T follicular helper cell (primary cell): ENCODE measurements around the gene BCAS4.
A peak's percentile ranks its signal among the peaks of the same experiment; 100 is the strongest.
"Not testable (repeated sequence)": the region's sequence is repeated elsewhere in the genome, so short reads cannot be mapped to it uniquely, and the experiment has no call there.

ENCODE experiments used
- DNase-seq: peaks from one replicate; pipeline ENCODE4 v3.0.0-alpha.2; 2020; ENCODE audit warnings: low read depth
- total RNA-seq, 2 experiments: gene quantifications; one replicate each; lab custom pipeline; 2026; lab: John Stamatoyannopoulos, UW

Gene BCAS4, protein sequence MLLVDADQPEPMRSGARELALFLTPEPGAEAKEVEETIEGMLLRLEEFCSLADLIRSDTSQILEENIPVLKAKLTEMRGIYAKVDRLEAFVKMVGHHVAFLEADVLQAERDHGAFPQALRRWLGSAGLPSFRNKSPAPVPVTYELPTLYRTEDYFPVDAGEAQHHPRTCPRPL
- total RNA-seq: 5.6 to 10.2 reads per million in 2 experiments

DNA sequence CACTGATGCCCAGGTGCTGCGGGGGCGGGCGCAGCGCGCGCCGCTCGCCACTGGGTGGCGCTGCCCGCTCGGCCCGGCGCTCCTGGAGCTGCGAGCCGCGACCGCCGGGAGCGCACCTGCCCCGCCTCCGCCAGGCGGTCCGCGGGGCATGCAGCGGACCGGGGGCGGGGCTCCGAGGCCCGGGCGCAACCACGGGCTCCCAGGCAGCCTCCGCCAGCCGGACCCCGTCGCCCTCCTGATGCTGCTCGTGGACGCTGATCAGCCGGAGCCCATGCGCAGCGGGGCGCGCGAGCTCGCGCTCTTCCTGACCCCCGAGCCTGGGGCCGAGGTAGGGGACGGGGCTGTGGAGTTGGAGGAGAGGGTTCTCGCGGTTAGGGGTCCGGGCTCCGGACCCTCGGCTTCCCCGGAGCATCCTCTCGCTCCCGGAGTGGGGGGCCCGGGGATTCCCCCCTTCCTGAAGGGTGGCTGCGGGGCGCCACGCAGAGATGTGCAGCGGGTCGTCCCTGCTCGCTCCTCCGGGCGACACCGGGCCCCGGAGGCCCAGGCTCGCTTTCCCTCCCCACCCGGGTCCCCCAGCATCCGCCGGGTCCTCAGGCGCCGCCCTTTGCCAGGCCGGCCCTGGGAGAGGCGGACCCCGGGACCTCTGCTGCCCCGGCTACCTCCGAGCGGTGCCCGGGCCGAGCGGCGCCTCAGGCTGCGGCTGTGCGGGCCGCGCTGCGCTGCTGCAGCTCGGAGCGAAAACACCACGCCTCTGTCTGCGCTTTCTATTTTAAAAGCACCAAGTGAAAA is at the start of gene BCAS4:
Gene BCAS4, plus strand, starts transcription at position 216 of the 789 bp plus-strand sequence. Its CDS starts 23 bp downstream, at position 239.
- DNase-seq: peak; percentile 70

DNA sequence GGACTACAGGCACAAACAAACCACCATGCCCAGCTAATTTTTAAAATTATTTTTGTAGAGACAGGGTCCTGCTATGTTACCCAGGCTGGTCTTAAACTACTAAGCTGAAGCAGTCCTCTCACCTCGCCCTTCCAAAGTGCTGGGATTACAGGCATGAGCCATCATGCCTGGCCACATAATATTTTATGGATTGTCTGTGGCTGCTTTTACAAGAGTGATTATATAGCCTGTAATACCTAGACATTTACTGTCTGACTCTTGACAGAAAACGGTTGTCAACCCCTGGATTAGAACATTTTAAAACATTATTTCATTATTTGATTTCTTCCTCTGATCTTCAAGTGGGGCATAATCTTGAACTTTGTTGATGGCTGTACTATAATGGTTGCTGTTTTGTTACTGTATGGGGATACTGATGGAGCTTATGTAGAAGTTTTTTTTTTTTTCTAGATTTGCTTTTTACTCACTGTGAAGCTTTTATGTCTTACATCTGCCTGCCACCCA is 49.2 kb upstream of the BCAS4 start:
- no peak for DNase-seq

DNA sequence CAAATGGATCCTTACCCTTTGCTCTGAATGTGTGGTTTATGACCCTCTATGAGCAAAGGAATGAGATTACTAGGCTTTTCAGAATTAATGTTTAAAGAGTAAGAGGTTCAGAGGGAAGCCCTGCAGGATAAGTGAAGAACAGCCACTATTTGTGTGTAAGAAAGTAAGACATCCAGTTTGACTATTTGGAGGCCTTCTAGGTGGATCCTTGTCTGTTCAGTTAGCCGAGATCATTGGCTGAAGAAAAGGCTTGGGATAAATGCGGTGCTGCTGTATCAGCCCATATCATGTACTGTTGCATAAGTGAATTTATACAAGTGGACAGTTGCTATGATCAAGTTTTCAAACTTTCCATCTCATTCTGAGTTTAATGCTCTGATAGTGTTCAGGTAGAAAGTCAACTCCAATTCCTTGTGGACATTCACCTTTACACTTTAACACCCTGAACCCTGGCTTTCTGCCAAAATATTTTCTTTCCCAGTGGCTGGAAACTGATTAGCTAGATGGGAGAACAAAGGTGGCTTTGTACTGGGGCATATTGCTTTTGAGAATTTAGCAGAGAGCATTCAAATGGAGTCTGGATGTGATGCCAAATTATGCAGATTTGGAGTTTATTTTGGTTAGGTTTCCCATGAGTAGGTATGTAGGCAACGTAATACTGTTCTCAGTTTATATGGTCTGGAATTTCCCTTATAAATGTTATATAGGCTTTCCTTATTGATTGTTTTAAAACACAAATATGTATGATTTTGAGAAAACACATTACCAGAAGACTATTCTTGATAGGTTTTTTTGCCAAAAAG is 48.5 kb upstream of the BCAS4 start:
- DNase-seq: no peak

DNA sequence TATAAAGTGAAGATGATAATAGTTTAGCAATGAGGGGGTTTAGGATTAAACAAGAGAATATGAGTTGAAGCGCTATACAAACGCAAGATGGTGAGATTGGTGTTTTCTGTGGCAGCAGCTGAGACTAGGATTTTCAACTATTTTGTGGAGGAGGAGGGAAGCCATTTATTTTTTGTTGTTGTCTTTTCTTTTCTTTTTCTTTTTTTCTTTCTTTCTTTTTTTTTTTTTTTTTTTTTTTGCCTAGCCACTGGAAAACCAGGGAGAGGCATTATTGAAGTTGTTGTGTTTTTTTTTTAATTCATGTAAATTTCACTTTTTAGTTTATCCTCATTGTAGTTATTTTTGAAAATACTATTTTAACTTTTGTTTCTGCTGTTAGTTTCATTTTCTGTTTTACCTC is 47.6 kb upstream of the BCAS4 start:
- DNase-seq: no peak

DNA sequence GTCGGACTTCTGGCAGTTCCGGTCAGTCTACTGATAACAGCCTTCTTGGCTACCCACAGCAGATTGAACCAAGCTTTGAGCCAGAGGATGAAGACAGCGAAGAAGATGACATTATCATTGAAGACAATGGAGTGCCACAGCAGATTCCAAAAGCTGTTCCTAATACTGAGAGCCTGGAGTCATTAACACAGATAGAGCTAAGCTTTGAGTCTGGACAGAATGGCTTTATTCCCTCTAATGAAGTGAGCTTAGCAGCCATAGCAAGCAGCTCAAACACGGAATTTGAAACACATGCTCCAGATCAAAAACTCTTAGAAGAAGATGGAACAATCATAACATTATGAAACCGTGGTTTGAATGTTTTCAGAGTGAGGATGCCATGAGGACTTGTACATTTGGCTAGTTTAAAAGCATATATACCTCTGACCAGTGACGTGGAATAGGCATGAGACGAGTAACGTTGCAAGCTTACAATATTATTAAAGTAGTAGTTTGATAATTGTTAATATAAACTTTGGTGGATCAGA is 44.7 kb upstream of the BCAS4 start:
- no peak for DNase-seq

DNA sequence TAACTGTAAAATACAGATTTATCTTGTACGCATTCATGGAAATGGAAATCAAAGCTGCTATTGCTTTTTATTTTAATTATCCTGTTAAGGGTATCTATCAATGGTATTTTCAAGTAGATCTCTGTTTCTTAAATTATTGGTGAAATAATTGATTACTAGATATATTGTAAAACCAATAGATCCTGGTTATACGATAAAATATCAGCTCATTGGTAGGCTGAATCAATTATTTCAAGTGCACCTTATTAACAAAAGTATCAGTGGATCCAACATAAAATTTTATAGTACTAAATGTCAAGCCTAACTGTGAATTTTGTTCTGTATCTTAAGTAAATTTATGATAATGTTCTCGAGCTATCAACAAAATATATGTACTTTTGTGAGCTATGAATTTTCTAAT is 41.7 kb upstream of the BCAS4 start:
- no peak for DNase-seq

DNA sequence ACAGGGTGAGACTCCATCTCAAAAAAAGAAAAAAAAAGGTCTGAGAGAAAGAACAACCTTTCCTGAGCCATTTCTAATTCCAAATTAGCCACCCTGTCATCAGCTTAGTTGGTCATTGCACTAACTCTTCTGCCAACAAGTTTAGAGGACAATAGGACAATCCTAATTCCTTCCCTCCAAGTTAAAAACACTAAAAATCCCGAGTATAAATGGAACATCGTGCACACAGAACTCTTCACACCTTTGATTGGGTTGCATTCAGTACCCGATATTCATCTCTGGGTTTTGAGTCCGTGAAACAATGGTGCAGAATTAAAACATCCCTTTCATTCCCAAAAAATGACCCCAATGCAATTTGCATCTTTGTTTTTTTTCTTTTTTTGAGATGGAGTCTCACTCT is 40.4 kb upstream of the BCAS4 start:
- DNase-seq: no peak

DNA sequence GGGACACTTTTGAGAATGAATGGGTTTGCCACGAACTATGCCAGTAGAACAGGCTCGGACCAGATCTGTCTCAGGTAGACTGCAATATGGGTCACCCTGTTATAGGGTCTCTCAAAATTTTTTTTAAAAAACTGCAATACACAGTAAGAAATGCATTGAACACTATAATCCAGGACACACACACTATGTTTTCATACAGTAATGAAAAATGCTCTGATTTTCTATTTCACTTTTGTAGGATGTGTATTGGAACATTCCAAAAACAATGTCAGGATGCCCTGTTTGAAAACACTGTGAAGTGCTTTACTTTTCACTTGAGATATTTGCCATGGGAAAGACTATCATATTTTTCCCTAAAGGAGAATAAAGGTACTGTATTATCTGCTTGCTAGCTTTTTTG is 38.4 kb upstream of the BCAS4 start:
- no peak for DNase-seq

DNA sequence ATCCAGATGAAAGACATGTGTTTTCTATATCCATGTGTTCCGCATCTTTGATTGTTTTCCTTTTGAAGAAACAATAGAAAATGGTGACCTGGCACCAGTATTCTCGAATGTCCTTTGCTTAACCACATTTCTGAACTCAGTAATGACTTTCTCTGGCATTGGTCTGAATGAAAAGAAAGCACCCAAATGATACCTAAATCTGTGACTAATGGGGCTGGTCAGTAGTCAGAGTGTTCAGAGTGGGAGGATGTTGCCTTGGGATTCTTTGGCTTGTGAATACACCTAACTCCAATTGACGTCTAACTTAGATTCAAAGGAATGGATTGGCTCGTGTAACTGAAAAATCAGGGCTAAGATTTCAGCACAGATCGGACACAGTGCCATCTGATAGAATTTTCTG is 36.4 kb upstream of the BCAS4 start:
- DNase-seq: no peak

DNA sequence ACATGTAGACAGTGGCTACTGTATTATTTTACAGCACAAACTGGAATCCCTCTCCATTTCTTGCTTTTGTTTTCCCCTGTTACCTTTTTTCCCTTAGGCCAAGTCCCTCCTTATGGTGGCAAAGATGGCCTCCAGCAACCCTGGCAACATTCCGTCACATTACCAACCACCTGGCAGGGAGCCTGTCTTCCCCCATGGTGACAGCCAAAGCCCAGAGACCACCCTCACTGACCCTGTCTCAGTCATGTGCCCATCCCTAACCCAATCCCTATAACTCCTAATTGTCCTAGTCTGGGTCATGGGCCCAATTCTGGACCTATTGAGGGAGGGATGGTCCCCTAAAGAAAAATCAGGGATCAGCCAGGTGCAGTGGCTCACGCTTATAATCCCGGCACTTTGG is 35.9 kb upstream of the BCAS4 start:
- DNase-seq: no peak

DNA sequence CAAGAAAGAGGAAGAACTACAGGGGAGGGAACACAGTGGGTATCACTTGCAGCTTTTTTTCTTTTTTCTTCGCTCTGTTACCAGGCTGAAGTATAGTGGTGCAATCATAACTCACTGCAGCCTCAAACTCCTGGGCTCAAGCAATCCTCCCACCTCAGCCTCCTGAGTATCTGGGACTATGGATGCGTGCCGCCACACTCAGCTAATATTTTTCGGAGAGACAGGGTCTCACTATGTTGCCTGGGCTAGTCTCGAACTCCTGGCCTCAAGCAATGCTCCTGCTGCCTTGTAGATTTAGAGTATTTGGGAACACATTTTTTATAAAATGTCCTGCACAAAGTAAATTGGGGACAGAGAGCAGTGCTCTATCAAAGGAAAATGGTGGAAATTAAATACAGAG is 35.2 kb upstream of the BCAS4 start:
- DNase-seq: no peak

DNA sequence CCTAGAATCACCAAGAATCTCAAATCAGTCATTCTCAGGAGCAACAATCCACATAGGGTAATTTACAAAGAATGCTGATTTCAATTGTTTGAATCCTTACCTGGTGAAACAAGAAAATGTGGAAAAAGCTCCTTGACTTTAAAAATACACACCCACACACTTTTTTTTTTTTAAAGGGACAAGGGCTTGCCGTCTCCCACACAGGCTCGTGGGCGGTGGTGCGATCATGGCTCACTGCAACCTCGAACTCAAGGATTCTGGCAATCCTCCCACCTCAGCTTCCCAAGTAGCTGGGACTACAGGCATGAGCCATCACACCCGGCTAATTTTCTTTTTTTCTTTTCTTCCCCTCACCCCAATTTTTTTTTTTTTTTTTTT is 32.8 kb upstream of the BCAS4 start:
- no peak for DNase-seq

DNA sequence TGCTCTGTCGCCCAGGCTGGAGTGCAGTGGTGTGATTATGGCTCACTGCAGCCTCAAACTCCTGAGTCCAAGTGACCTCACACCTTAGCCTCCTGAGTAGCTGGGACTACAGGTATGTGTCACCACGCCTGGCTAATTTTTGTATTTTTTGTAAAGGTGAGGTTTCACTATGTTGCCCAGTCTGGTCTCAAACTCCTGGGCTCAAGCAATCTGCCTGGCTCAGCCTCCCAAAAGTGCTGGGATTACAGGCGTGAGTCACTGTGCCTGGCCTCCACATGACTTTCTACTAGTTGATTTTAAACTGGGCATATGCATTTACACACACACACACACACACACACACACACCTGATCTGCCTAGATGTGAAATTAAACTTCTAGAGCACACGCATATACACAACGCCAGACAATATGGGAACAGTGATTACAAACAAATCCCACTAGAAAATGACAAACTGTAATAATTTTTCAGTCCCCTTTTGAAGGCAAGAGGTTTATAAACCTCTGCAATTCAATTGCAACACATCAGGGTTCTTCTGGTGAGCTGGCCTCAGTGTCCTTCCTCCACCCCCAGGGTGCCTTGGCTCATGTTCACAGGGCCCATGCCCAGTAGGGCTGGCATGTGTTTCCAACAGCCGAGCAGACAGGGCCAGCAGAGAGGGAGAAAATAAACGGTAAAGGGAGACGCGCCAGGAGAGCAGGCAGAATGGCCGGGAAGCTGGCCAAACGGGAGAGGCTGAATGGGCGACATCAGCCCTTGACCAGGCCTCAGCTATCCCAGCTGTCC is 32.2 kb upstream of the BCAS4 start:
- no peak for DNase-seq

DNA sequence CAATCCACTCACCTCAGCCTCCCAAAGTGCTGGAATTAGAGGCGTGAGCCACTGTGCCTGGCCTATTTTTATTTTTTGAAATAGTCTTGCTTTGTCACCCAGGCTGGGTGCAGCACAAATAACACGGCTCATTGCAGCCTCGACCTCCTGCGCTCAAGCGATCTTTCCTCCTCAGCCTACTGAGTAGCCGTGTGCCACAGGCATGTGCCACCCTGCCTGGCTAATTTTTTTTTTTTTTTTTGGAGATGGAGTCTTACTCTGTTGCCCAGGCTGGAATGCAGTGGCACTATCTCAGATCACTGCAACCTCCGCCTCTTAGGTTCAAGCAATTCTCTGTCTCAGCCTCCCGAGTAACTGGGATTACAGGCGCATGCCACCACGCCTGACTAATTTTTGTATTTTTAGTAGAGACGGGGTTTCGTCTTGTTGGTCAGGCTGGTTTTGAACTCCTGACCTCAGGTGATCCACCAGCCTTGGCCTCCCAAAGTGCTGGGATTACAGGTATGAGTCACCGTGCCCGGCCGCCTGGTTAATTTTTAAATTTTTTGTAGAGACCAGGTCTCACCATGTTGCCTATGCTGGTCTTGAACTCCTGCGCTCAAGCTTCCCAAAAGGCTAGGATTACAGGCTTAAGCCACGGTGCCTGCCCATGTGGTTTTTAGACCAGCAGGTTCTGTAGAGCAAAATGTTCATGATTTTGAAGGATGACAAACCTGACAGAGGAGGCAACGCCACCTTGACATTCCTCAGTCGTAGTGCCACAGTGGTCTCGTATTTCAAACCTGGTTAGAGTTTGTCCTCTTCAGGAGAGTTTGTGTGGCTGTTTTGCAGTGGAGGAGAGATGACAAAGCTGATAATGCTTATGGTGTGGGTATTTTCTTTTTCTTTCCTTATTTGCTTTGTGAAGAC is 31.1 kb upstream of the BCAS4 start:
- DNase-seq: not testable (repeated sequence)

DNA sequence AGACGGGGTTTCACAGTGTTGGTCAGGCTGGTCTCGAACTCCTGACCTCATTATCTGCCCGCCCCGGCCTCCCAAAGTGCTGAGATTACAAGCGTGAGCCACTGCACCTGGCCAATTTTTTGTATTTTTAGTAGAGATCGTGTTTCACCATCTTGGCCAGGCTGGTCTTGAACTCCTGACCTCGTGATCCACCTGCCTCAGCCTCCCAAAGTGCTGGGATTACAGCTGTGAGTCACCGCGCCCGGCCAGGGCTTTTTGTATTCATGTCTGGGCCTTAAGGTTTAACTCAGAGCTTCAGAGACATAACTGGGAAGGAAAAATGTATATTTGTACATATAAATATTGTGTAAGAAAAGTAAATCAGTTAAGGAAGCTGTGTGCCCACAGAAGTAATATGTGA is 29.6 kb upstream of the BCAS4 start:
- not testable (repeated sequence) for DNase-seq

DNA sequence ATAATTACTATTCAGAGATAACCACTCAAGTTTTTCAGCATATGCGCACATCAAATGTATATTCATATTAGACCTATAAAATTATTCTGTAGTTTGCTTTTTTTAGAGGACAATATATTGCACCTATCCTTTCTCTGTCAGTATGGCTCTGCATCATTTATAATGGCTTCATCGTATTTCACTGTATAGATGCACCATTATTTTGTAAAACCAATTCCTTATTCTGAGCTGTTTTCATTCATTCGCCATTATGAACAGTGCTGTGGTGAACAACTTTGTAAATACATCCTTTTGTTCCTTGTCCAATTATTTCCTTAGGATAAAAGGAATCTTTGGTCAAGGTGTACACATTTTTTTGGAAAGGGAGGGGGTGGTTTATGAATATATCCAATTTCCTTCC is 29.2 kb upstream of the BCAS4 start:
- DNase-seq: no peak

DNA sequence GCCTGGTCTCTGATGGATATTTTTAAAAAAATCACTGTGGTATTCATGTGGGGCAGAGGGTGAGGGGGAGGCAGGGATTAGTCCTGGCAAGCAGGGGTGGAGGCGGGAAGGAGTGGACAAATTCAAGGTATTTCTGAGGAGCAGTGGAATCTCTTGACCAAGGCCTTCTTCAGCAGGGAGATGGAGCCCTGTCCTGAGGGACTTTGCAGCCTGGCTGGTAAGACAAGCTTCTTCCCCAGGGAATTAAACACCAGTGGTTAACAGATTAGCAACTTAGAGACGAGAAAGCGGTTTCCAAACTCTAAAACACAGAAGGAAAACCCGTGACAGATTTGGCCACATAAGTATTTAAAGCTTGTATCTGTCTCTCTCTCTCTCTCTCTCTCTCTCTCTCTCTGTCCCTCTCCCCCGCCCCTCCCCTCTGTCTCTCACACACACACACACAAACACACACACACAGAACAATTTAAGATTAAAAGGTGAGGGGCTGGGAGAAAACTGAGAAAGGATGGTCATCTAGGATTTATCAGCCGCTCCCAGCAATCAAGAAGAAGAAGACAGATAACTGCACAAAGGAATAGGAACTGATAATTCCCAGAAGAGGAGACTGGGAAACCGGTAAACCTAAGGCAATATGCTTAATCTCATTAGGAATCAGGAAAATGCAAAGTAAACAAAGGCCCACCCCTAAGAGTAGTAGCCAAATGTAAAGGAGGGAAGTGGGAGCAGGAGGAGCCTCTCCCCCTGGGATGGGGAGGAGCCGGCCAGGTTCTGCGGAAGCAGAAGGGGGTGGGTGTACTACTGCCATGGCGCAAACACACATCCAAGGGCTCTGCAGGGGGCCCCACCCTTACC is 27.7 kb upstream of the BCAS4 start:
- not testable (repeated sequence) for DNase-seq

DNA sequence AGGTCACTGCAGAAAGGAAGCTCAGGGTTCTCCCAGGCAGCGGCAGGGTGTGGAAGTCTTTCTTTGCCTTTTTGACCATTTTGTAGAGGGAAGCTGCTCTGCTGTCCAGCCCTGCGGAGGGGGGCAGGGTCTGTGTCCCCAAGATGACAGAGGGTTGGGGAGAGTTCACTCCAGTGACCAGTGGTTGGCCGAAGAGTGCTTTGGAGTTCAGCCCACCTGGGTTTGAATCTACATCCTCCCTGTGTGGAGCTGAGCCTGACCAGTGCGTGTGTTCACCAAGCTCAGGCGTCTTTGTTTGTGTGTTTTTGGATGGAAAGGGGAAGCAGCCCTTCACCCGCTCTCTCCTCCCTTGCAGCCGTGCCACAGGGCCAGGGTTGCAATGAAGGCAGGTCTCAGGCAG is 25.9 kb upstream of the BCAS4 start:
- not testable (repeated sequence) for DNase-seq

DNA sequence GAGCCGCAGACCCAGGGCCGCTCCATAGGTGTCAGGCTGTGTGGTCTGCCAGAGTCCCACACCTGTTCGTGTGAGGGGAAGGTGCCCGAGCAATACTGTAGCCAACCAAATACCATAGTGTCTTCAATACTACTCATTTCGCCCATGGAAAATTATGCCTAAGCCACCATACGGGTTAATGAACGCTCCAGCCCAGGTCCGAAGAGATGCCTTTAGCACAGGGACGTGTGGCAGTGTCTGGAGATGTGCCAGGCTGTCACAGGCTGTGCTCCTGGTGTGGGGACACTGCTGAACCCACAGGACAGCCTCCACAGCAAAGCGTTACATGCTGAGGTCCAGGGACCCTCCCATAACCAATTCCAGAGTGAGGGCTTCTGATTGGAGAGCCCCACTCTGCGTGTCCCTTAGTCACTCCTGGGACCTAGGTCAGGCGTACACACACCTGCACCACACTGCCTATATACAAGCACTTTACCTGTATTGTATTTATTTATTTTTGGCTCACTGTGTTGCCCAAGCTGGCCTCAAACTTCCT is 25.2 kb upstream of the BCAS4 start:
- DNase-seq: not testable (repeated sequence)
